AML-193 (cell line): ENCODE data around the gene ZNFX1.
"Not testable (repeated sequence)": the region's sequence is repeated elsewhere in the genome, so short reads cannot be mapped to it uniquely, and the experiment has no call there.

ENCODE experiments used
- DNase-seq, 2 experiments: peaks; one replicate each; lab custom pipeline; 2025; lab: John Stamatoyannopoulos, UW

The ZNFX1 gene

DNA sequence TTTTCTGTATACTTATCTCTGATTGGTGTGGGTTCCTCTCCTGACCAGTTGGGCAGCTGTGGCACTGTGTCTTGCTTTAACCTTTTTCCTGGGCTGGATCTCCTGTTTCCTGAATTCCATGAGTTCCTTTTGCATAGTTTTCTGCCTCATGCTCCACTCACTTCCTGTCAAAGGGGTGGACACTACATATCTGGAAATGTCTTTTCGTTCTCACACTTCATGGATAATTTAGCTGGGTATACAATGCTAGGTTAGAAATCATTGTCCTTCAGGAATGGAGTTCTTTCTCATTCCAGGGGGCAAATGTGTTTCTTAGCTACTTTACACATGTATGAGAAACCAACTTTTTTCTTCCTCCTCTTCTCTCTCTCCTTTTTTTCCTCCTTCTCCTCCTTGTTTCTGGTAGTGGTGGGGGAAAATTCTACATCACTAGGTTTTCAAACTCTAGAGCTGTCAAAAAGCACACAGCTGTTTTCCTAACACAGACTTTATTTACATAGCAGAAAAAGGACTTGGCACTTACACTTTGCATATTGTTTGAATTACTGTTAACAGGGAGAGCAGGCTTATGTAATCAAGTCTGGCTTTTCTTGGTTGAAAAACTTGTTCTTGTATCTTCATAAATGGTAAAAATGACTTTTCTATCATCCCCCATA, 67.6 kb downstream of the ZNFX1 start:
- no peak for DNase-seq

GRCh38 chr20:49207076-49207475, 70.8 kb downstream of the ZNFX1 start:
- peak in 1 of 2 experiments; percentile 16 for DNase-seq

DNA sequence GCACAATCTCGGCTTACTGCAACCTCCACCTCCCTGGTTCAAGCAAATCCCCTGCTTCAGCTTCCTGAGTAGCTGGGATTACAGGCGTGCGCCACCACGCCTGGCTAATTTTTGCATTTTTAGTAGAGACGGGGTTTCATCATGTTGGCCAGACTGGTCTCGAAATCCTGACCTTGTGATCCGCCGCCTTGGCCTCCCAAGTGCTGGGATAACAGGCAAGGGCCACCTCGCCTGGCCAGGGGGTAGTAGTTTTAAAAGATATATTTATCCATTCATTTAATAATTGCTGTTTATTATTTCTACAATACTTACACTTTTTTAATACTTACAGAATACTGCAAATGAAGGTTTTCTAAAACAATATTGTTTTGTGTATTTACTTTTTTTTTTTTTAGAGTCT, 74.1 kb downstream of the ZNFX1 start:
- DNase-seq = no peak

DNA sequence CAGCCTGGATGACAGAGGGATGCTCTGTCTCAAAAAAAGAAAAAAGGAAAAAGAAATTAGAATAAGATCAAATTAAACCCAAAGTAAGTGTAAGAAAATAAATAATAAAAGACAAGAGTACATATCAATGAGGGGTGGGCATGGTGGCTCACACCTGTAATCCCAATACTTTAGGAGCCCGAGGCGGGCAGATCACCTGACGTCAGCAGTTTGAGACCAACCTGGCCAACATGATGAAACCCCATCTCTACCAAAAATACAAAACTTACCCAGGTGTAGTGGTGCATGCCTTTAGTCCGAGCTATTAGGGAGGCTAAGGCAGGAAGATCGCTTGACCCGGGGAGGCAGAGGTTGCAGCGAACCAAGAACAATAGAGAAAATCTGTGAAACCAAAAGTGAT, 74.8 kb downstream of the ZNFX1 start:
- no peak for DNase-seq

DNA sequence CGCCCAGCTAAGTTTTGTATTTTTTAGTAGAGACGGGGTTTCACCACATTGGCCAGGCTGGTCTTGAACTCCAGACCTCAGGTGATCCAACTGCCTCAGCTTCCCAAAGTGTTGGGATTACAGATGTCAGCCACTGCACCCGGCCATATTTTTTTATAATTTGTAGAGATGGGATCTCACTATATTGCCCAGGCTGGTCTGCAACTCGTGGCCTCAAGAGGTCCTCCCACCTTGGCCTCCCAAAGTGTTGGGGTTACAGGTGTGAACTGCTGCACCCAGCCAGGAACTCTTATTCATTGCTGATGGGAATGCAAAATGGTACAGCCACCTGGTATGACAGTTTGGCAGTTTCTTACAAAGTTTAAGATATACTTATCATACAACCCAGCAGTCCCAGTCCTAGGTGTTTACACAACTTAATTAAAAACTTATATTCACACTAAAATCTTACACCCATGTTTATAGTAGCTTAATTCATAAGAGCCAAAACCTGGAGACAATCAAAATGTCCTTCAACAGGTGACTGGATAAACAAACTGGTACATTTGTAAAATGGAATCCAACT, 78.0 kb downstream of the ZNFX1 start:
- no peak for DNase-seq

GRCh38 chr20:49192944-49193518, 84.8 kb downstream of the ZNFX1 start:
- not testable (repeated sequence) for DNase-seq
